HCT116 (cell line): ENCODE measurements around the gene IRS1. TPM values are rescaled to one million over a fixed set of nuclear protein-coding genes. Genes with fewer than 3 reads are reported as not detected.

Experiments
- ATAC-seq: fragments of 200-7000 bp; cut with Tn5 transposase; 2 replicates; pipeline ENCODE4 v1.9.1; 2020; ENCODE audit warnings: mild to moderate bottlenecking, moderate library complexity
- BruUV-seq: library from RNA; stranded (reverse); fragments of 400-500 nt; replicated peaks from 2 replicates; lab custom pipeline; 2021; lab: Mats Ljungman, UMichigan
- CTCF ChIA-PET: fragments of 300-600 bp; sonication (Branson Sonifier 250); formaldehyde crosslinking; loops from one replicate; lab custom pipeline; 2021; ENCODE audit warnings: antibody characterized with exemption; lab: Charles Lee
- POLR2A ChIA-PET: fragments of 300-600, 350-600 bp; sonication (Branson Sonifier 250); formaldehyde crosslinking; loops from one replicate; lab custom pipeline; 2021; ENCODE audit warnings: antibody characterized with exemption; lab: Charles Lee
- RAD21 ChIA-PET, 2 experiments: fragments of 300-600 bp; sonication (Branson Sonifier 250); formaldehyde crosslinking; loops; one replicate each; lab custom pipeline; 2023; ENCODE audit warnings: low total read pairs in 2 of 2; ENCODE audit not compliant: uncharacterized antibody in 2 of 2, unreplicated experiment in 2 of 2, low non-redundant PET in 1 of 2; lab: Charles Lee
- DNase-seq: peaks from one replicate; pipeline ENCODE4 v3.0.0-alpha.2; 2010; ENCODE audit warnings: low read depth, low spot score
- H2AFZ ChIP-seq: fragments of 200-600 bp; shearing (Covaris generic), sonication (generic); 2 replicates; pipeline ENCODE4 v1.6.1; 2017; ENCODE audit warnings: low read depth, mixed run types, mixed read lengths, antibody characterized with exemption, low read length; ENCODE audit not compliant: poor library complexity, severe bottlenecking
- H3K27ac ChIP-seq: 2 replicates; pipeline ENCODE4 v1.5.1; 2012; ENCODE audit warnings: low read depth, low read length
- H3K27me3 ChIP-seq: fragments of 200-600 bp; sonication (generic); 2 replicates; pipeline ENCODE4 v1.6.1; 2016; ENCODE audit warnings: mixed run types, low read length, mixed read lengths; ENCODE audit not compliant: insufficient read depth
- H3K36me3 ChIP-seq, 2 experiments: fragments of 200-500 bp in 1 of 2; fragments of 200-600 bp in 1 of 2; sonication (Bioruptor generic) in 1 of 2; sonication (generic) in 1 of 2; 2 replicates each; pipeline versions ENCODE4 v1.5.1 to v1.6.1; 2014 to 2016; ENCODE audit warnings: low read length in 2 of 2, inconsistent platforms in 1 of 2, mixed read lengths in 1 of 2, mixed run types in 1 of 2; ENCODE audit not compliant: insufficient read depth in 2 of 2, control insufficient read depth in 1 of 2
- H3K4me1 ChIP-seq, 2 experiments: fragments of 200-600 bp in 1 of 2; sonication (generic) in 1 of 2; 2 replicates each; pipeline versions ENCODE4 v1.5.1 to v1.6.1; 2012 to 2017; ENCODE audit warnings: low read length in 2 of 2, inconsistent platforms in 1 of 2, mild to moderate bottlenecking in 1 of 2, mixed read lengths in 1 of 2, mixed run types in 1 of 2, moderate library complexity in 1 of 2; ENCODE audit not compliant: insufficient read depth in 2 of 2, control insufficient read depth in 1 of 2
- H3K4me2 ChIP-seq: fragments of 200-600 bp; sonication (generic); 2 replicates; pipeline ENCODE4 v1.6.1; 2017; ENCODE audit warnings: mixed run types, low read length, mixed read lengths
- H3K4me3 ChIP-seq, 2 experiments: fragments of 200-600 bp in 1 of 2; sonication (generic) in 1 of 2; replicated peaks in 1 of 2; 2 replicates each; pipeline ENCODE4 v1.5.1; 2011 to 2016; ENCODE audit warnings: low read length in 2 of 2, control low read depth in 1 of 2, low read depth in 1 of 2, mild to moderate bottlenecking in 1 of 2, mixed read lengths in 1 of 2, mixed run types in 1 of 2
- H3K79me2 ChIP-seq: fragments of 200-600 bp; sonication (generic); 2 replicates; pipeline ENCODE4 v1.6.1; 2017; ENCODE audit warnings: mild to moderate bottlenecking, mixed run types, low read length, moderate library complexity, mixed read lengths; ENCODE audit not compliant: insufficient read depth
- H3K9ac ChIP-seq: fragments of 200-600 bp; sonication (generic); 2 replicates; pipeline ENCODE4 v1.6.1; 2016; ENCODE audit warnings: low read length, mixed read lengths
- H3K9me2 ChIP-seq: fragments of 200-600 bp; sonication (generic), shearing (Covaris generic); 2 replicates; pipeline ENCODE4 v1.6.1; 2017; ENCODE audit warnings: mixed run types, mild to moderate bottlenecking, moderate library complexity; ENCODE audit not compliant: insufficient read depth
- H3K9me3 ChIP-seq, 2 experiments: fragments of 200-500 bp in 1 of 2; fragments of 200-600 bp in 1 of 2; sonication (Bioruptor generic) in 1 of 2; sonication (generic) in 1 of 2; 2 replicates each; pipeline ENCODE4 v1.6.1; 2014 to 2017; ENCODE audit warnings: low read length in 2 of 2, mixed read lengths in 2 of 2, inconsistent platforms in 1 of 2, low read depth in 1 of 2, mild to moderate bottlenecking in 1 of 2, mixed run types in 1 of 2, moderate library complexity in 1 of 2; ENCODE audit not compliant: control insufficient read depth in 1 of 2, insufficient read depth in 1 of 2
- H4K20me1 ChIP-seq: fragments of 200-600 bp; sonication (generic), shearing (Covaris generic); 2 replicates; pipeline ENCODE4 v1.6.1; 2017; ENCODE audit warnings: mixed run types, mild to moderate bottlenecking, moderate library complexity; ENCODE audit not compliant: insufficient read depth
- EGR1 ChIP-seq: IDR thresholded peaks from 2 replicates; pipeline ENCODE4 v1.6.1; 2012; ENCODE audit warnings: low read depth
- ELF1 ChIP-seq: IDR thresholded peaks from 2 replicates; pipeline ENCODE4 v1.6.1; 2012; ENCODE audit warnings: low read depth, borderline replicate concordance
- EZH2 ChIP-seq: fragments of 200-600 bp; sonication (generic); IDR thresholded peaks from 2 replicates; pipeline ENCODE4 v1.6.1; 2017; ENCODE audit warnings: antibody characterized with exemption, mixed run types
- FOSL1 ChIP-seq: IDR thresholded peaks from 2 replicates; pipeline ENCODE4 v1.6.1; 2012; ENCODE audit warnings: low read depth
- MAX ChIP-seq: IDR thresholded peaks from 2 replicates; pipeline ENCODE4 v1.6.1; 2012
- POLR2A ChIP-seq: IDR thresholded peaks from 2 replicates; pipeline ENCODE4 v1.7.0; 2011; ENCODE audit warnings: borderline replicate concordance; ENCODE audit not compliant: insufficient read depth, insufficient read length; ENCODE audit errors: extremely low read depth
- SIN3A ChIP-seq: IDR thresholded peaks from 2 replicates; pipeline ENCODE4 v1.6.1; 2012; ENCODE audit warnings: low read depth
- SRF ChIP-seq: IDR thresholded peaks from 2 replicates; pipeline ENCODE4 v1.6.1; 2012; ENCODE audit warnings: low read depth
- TCF7L2 ChIP-seq: IDR thresholded peaks from 2 replicates; pipeline ENCODE4 v1.7.0; 2011; ENCODE audit warnings: borderline replicate concordance, inconsistent platforms; ENCODE audit not compliant: insufficient read depth, insufficient read length; ENCODE audit errors: extremely low read depth
- YY1 ChIP-seq: IDR thresholded peaks from 2 replicates; pipeline ENCODE4 v1.6.1; 2011; ENCODE audit warnings: low read length, low read depth, moderate library complexity, mild to moderate bottlenecking; ENCODE audit not compliant: insufficient replicate concordance; ENCODE audit errors: extremely low read depth
- ZFX ChIP-seq: fragments of 450-650 bp; IDR thresholded peaks from 2 replicates; pipeline ENCODE4 v1.6.1; 2017
- ZNF274 ChIP-seq: fragments of 200-500 bp; sonication (Bioruptor generic); IDR thresholded peaks from 2 replicates; pipeline ENCODE4 v1.6.1; 2014; ENCODE audit warnings: mild to moderate bottlenecking, low read depth, low read length, inconsistent platforms
- intact Hi-C: fragments of 100-400 bp; cut with micrococcal nuclease; formaldehyde crosslinking; loops from 2 replicates; pipeline ENCODE4 v1.10.0; 2022
- total RNA-seq: library from RNA; stranded (reverse); gene quantifications from one replicate; pipeline ENCODE4 v1.2.1, GENCODE V29; 2021; ENCODE audit not compliant: unreplicated experiment
- TF ChIP-seq, protein P1 (sequence below): IDR thresholded peaks from 2 replicates; pipeline ENCODE4 v1.6.1; 2012; ENCODE audit warnings: low read depth
- TF ChIP-seq, protein P2 (sequence below), 3 experiments: fragments of 200-600 bp in 1 of 3; sonication (generic) in 1 of 3; IDR thresholded peaks in 2 of 3; conservative IDR thresholded peaks in 1 of 3; 2 replicates each; pipeline ENCODE4 v1.5.1; 2012 to 2017; ENCODE audit warnings: low read depth in 2 of 3, low read length in 2 of 3, antibody characterized with exemption in 1 of 3, borderline replicate concordance in 1 of 3, control low read depth in 1 of 3, mild to moderate bottlenecking in 1 of 3, mixed read lengths in 1 of 3, mixed run types in 1 of 3, moderate library complexity in 1 of 3; ENCODE audit not compliant: insufficient read depth in 1 of 3
- TF ChIP-seq, protein P3 (sequence below): IDR thresholded peaks from 2 replicates; pipeline ENCODE4 v1.6.1; 2011; ENCODE audit warnings: mild to moderate bottlenecking, low read length, moderate library complexity; ENCODE audit not compliant: insufficient replicate concordance; ENCODE audit errors: extremely low read depth

Gene IRS1
- total RNA-seq, 1 experiment from 2014 or later = 88.8 TPM

- no peak for TF ChIP-seq MAX
- TF ChIP-seq SRF = no peak
- TF ChIP-seq, all 23 proteins: peak for 4
Measured at GRCh38 chr2:226813148-226813701, 13.6 kb upstream of the IRS1 start (continued).

DNA sequence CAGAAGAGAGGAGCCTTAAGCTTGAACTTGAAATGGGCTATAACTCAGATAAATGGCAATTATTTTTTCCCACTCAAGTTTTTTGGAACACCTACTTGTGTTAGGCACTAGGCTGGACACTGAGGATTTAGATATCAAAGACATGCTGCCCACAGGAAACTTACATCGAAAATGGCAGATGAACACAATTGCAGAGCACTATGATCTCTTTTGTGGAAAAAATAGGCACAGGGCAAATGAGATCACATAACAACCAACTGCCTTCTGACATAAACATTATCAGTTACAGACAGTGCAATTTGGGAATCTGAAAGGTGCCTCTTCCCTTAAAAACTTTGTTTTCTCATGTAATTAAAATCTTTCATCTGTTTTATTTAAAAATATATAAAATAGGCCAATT lies 3.8 kb upstream of the IRS1 start:
- Histone ChIP-seq H3K36me3 (peaks cover 0 to 5% of the 10 kb centered on the region in 2 experiments; a peak in 1 of 4 replicates), H3K27ac (peak overlapping the region; percentile 88; the same call in 1 of the 2 replicates), H3K9me3 (peaks cover 0 to 1% of the 10 kb centered on the region in 2 experiments; a peak in 1 of 4 replicates), H3K79me2 (peaks cover 19% of the 10 kb centered on the region), H2AFZ (no peak overlapping the region)
- no peak for ATAC-seq
- no peak for DNase-seq
- ChIA-PET POLR2A (interaction anchor here (1.8 kb wide), 1 partner anchor 181 kb away, joined by 6 read pairs; no protein-coding TSS in a partner anchor), CTCF (interaction anchor here (1.1 to 2.4 kb wide), 6 partner anchors 131 to 1138 kb away, joined by 3 to 8 read pairs (median 6); no protein-coding TSS in a partner anchor)
- TF ChIP-seq MAX = no peak
- no peak for TF ChIP-seq ZFX
- no peak for TF ChIP-seq YY1
- TF ChIP-seq POLR2A = no peak
- TF ChIP-seq, protein P1, sequence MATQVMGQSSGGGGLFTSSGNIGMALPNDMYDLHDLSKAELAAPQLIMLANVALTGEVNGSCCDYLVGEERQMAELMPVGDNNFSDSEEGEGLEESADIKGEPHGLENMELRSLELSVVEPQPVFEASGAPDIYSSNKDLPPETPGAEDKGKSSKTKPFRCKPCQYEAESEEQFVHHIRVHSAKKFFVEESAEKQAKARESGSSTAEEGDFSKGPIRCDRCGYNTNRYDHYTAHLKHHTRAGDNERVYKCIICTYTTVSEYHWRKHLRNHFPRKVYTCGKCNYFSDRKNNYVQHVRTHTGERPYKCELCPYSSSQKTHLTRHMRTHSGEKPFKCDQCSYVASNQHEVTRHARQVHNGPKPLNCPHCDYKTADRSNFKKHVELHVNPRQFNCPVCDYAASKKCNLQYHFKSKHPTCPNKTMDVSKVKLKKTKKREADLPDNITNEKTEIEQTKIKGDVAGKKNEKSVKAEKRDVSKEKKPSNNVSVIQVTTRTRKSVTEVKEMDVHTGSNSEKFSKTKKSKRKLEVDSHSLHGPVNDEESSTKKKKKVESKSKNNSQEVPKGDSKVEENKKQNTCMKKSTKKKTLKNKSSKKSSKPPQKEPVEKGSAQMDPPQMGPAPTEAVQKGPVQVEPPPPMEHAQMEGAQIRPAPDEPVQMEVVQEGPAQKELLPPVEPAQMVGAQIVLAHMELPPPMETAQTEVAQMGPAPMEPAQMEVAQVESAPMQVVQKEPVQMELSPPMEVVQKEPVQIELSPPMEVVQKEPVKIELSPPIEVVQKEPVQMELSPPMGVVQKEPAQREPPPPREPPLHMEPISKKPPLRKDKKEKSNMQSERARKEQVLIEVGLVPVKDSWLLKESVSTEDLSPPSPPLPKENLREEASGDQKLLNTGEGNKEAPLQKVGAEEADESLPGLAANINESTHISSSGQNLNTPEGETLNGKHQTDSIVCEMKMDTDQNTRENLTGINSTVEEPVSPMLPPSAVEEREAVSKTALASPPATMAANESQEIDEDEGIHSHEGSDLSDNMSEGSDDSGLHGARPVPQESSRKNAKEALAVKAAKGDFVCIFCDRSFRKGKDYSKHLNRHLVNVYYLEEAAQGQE = no peak
- TF ChIP-seq EGR1 = no peak
- TF ChIP-seq SRF = no peak
- TF ChIP-seq, protein P2, sequence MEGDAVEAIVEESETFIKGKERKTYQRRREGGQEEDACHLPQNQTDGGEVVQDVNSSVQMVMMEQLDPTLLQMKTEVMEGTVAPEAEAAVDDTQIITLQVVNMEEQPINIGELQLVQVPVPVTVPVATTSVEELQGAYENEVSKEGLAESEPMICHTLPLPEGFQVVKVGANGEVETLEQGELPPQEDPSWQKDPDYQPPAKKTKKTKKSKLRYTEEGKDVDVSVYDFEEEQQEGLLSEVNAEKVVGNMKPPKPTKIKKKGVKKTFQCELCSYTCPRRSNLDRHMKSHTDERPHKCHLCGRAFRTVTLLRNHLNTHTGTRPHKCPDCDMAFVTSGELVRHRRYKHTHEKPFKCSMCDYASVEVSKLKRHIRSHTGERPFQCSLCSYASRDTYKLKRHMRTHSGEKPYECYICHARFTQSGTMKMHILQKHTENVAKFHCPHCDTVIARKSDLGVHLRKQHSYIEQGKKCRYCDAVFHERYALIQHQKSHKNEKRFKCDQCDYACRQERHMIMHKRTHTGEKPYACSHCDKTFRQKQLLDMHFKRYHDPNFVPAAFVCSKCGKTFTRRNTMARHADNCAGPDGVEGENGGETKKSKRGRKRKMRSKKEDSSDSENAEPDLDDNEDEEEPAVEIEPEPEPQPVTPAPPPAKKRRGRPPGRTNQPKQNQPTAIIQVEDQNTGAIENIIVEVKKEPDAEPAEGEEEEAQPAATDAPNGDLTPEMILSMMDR (IDR thresholded peaks at IDR 0.05 in 2 of 3, conservative IDR thresholded peaks at IDR 0.05 in 1 of 3; ENCODE audit: borderline replicate concordance in 1 of 3, insufficient read depth in 1 of 3, low read depth in 2 of 3, low read length in 2 of 3) = no peak
- TF ChIP-seq, protein P3, sequence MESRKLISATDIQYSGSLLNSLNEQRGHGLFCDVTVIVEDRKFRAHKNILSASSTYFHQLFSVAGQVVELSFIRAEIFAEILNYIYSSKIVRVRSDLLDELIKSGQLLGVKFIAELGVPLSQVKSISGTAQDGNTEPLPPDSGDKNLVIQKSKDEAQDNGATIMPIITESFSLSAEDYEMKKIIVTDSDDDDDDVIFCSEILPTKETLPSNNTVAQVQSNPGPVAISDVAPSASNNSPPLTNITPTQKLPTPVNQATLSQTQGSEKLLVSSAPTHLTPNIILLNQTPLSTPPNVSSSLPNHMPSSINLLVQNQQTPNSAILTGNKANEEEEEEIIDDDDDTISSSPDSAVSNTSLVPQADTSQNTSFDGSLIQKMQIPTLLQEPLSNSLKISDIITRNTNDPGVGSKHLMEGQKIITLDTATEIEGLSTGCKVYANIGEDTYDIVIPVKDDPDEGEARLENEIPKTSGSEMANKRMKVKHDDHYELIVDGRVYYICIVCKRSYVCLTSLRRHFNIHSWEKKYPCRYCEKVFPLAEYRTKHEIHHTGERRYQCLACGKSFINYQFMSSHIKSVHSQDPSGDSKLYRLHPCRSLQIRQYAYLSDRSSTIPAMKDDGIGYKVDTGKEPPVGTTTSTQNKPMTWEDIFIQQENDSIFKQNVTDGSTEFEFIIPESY = no peak
- TF ChIP-seq ELF1 = no peak
- TF ChIP-seq FOSL1 = no peak
- TF ChIP-seq ZNF274 = no peak
- TF ChIP-seq SIN3A = no peak
- no peak for TF ChIP-seq EZH2
- no peak for TF ChIP-seq TCF7L2
- TF ChIP-seq, all 23 proteins: peak for 0
- no peaks in the 10 kb centered on the region for H3K27me3 ChIP-seq
- no peak overlapping the region for H3K9ac ChIP-seq
- H3K4me1 ChIP-seq = peaks cover 31 to 57% of the 10 kb centered on the region in 2 experiments; a peak in 3 of 4 replicates
- H3K4me3 ChIP-seq = no peak overlapping the region
- RAD21 ChIA-PET = interaction anchor here (0.9 to 1.0 kb wide), 3 partner anchors 151 to 688 kb away, joined by 3 to 4 read pairs (median 3); no protein-coding TSS in a partner anchor
- no peak overlapping the region for H3K4me2 ChIP-seq
- no peaks in the 10 kb centered on the region for H3K9me2 ChIP-seq
- intact Hi-C loops = loop anchor here (2.0 to 10.0 kb wide), 5 partner anchors 193 to 916 kb away; no protein-coding TSS in a partner anchor
- H4K20me1 ChIP-seq = no peaks in the 10 kb centered on the region
- BruUV-seq = no TSS peak
